ENCODE results near the gene KRTAP15-1. TPM values are rescaled to one million over a fixed set of nuclear protein-coding genes. Genes with fewer than 3 reads are reported as not detected.

Gene KRTAP15-1
- polyA plus RNA-seq, 1 experiment: not detected

DNA sequence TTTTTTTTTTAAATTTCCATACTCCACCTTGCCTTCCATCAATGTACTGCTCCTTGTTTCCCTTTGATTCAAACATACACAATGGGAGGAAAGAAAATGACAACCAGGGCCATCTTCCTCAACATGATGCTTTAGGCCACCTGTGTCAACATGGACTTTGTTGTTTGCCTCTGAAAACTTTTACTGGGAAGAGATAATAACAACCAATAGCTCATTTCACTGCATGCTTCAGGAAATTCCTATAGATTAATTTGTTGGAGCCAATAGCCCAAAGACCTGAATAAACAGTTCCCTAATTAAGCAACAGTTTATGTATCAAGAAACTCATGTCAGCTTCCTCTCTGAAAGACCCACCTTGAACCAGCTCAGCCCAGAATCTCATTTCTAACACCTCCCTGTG, 3.2 kb downstream of the KRTAP15-1 start:
- H3K27ac ChIP-seq (ENCODE audit: low read depth, low read length): no peak overlapping the region
- H3K4me3 ChIP-seq (ENCODE audit: low read depth, low read length): no peak overlapping the region
- H3K27me3 ChIP-seq (ENCODE audit: control insufficient read depth, insufficient read depth, low read length): no peaks in the 10 kb centered on the region
- no peak for TF ChIP-seq CTCF (IDR thresholded peaks at IDR 0.05; ENCODE audit: low read depth, low read length)
- POLR2A ChIA-PET: no interaction called here
- CTCF ChIA-PET: no interaction called here
- H3K9me3 ChIP-seq (ENCODE audit: control insufficient read depth, insufficient read depth, low read length): peaks cover 15% of the 10 kb centered on the region
- no peak for DNase-seq (ENCODE audit: low read depth, low spot score)

DNA sequence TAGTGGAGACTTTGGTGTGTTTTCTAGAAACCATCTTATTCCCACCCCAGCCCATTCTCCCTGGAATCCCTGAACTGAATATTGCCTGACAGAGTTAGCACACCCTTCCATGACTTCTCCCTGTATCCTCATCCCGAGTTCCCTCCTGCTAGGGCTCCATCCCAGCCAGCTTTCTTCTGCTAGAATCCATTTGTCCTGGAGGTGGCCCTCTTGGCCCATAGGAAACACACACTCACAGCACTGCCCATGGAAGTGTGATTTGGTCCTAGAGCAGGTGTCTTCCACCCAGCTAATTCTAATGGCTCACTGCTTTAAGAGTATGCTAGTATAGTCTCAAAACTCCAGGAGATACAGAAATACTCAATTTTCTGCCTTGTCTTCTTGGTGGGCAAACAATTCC, 4.1 kb downstream of the KRTAP15-1 start:
- no peak overlapping the region for H3K27ac ChIP-seq (ENCODE audit: low read depth, low read length)
- no peak for TF ChIP-seq CTCF (IDR thresholded peaks at IDR 0.05; ENCODE audit: low read depth, low read length)
- POLR2A ChIA-PET: no interaction called here

GRCh38 chr21:30447056-30447455, 7.0 kb downstream of the KRTAP15-1 start:
- DNase-seq (ENCODE audit: low read depth, low spot score): no peak
- TF ChIP-seq CTCF (IDR thresholded peaks at IDR 0.05; ENCODE audit: low read depth, low read length): no peak
- POLR2A ChIA-PET: no interaction called here
- CTCF ChIA-PET: no interaction called here
- Histone ChIP-seq H3K27me3 (ENCODE audit: control insufficient read depth, insufficient read depth, low read length) (no peaks in the 10 kb centered on the region), H3K9me3 (ENCODE audit: control insufficient read depth, insufficient read depth, low read length) (peaks cover 5% of the 10 kb centered on the region), H3K27ac (ENCODE audit: low read depth, low read length) (no peak overlapping the region), H3K4me3 (ENCODE audit: low read depth, low read length) (no peak overlapping the region)

More for the DNA sequence above, 4.1 kb downstream of the KRTAP15-1 start:
- no peak for DNase-seq (ENCODE audit: low read depth, low spot score)
- Histone ChIP-seq H3K27me3 (ENCODE audit: control insufficient read depth, insufficient read depth, low read length) (no peaks in the 10 kb centered on the region), H3K4me3 (ENCODE audit: low read depth, low read length) (no peak overlapping the region), H3K9me3 (ENCODE audit: control insufficient read depth, insufficient read depth, low read length) (peaks cover 15% of the 10 kb centered on the region)
- CTCF ChIA-PET: no interaction called here

GRCh38 chr21:30448514-30448913, 8.4 kb downstream of the KRTAP15-1 start:
- POLR2A ChIA-PET: no interaction called here
- H3K4me3 ChIP-seq (ENCODE audit: low read depth, low read length): no peak overlapping the region
- no peaks in the 10 kb centered on the region for H3K27me3 ChIP-seq (ENCODE audit: control insufficient read depth, insufficient read depth, low read length)
- CTCF ChIA-PET: no interaction called here
- peaks cover 6% of the 10 kb centered on the region for H3K9me3 ChIP-seq (ENCODE audit: control insufficient read depth, insufficient read depth, low read length)
- no peak overlapping the region for H3K27ac ChIP-seq (ENCODE audit: low read depth, low read length)
- no peak for TF ChIP-seq CTCF (IDR thresholded peaks at IDR 0.05; ENCODE audit: low read depth, low read length)
- no peak for DNase-seq (ENCODE audit: low read depth, low spot score)

DNA sequence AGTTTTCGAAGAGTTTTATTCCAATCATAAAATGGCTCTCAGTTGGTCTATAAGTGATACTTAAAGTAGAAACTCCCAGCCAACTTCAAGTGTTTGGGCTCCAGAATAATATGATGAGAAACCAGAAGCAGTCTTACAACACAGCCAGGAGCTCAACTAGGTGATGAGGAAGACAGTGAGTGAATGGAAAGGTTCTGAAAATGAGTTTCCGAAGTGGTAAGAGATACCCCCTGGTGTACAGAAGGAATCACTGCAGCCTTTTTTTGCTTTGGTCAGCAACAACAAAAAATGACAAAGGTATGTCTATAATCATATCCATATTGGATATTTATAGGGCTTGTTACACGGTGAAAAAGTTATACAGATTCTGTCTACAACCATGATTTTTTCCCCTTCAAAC, 23.6 kb downstream of the KRTAP15-1 start:
- ChIA-PET POLR2A (no interaction called here), CTCF (no interaction called here)
- H3K27ac ChIP-seq (ENCODE audit: low read depth, low read length): no peak overlapping the region
- peaks cover 4% of the 10 kb centered on the region; the same call in 1 of the 2 replicates for H3K9me3 ChIP-seq (ENCODE audit: control insufficient read depth, insufficient read depth, low read length)
- no peak for DNase-seq (ENCODE audit: low read depth, low spot score)
- no peak overlapping the region for H3K4me3 ChIP-seq (ENCODE audit: low read depth, low read length)
- no peak for TF ChIP-seq CTCF (IDR thresholded peaks at IDR 0.05; ENCODE audit: low read depth, low read length)
- H3K27me3 ChIP-seq (ENCODE audit: control insufficient read depth, insufficient read depth, low read length): no peaks in the 10 kb centered on the region
